Activated CD4-positive, alpha-beta memory T cell treated with anti-CD3 and anti-CD28 coated beads for 36 hours (primary cell): ENCODE results near the gene MRPL17. TPM values are rescaled to one million over a fixed set of nuclear protein-coding genes. Genes with fewer than 3 reads are reported as not detected.

Source experiments
- CTCF ChIA-PET: fragments of 350-600 bp; sonication (Branson Sonifier 250); formaldehyde crosslinking; loops from one replicate; lab custom pipeline; 2021; ENCODE audit warnings: antibody characterized with exemption, inconsistent platforms; lab: Charles Lee
- POLR2A ChIA-PET: fragments of 350-600 bp; sonication (Branson Sonifier 250); formaldehyde crosslinking; loops from one replicate; lab custom pipeline; 2021; ENCODE audit warnings: antibody characterized with exemption; lab: Charles Lee
- DNase-seq: peaks from one replicate; pipeline ENCODE4 v3.0.0-alpha.2; 2020
- H3K27ac Mint-ChIP-seq: one replicate; pipeline ENCODE4 v1.8.0; 2021; ENCODE audit warnings: mixed read lengths
- H3K27me3 Mint-ChIP-seq: one replicate; pipeline ENCODE4 v1.8.0; 2021; ENCODE audit warnings: mixed read lengths
- H3K36me3 Mint-ChIP-seq: one replicate; pipeline ENCODE4 v1.8.0; 2021; ENCODE audit warnings: mixed read lengths
- H3K4me1 Mint-ChIP-seq: one replicate; pipeline ENCODE4 v1.8.0; 2021; ENCODE audit warnings: low read depth, mixed read lengths
- H3K4me3 Mint-ChIP-seq: one replicate; pipeline ENCODE4 v1.8.0; 2021; ENCODE audit warnings: mild to moderate bottlenecking, mixed read lengths
- H3K9me3 Mint-ChIP-seq: one replicate; pipeline ENCODE4 v1.8.0; 2021; ENCODE audit warnings: mixed read lengths
- intact Hi-C: fragments of 100-400 bp; cut with micrococcal nuclease; formaldehyde crosslinking; loops from one replicate; pipeline ENCODE4 v1.15.1; 2023
- total RNA-seq, 2 experiments: library from RNA; stranded (reverse); gene quantifications; one replicate each; pipeline ENCODE4 v1.2.3, GENCODE V29; 2021

The MRPL17 gene
- total RNA-seq, 2 experiments from 2014 or later: 98.5 to 102 TPM

DNA sequence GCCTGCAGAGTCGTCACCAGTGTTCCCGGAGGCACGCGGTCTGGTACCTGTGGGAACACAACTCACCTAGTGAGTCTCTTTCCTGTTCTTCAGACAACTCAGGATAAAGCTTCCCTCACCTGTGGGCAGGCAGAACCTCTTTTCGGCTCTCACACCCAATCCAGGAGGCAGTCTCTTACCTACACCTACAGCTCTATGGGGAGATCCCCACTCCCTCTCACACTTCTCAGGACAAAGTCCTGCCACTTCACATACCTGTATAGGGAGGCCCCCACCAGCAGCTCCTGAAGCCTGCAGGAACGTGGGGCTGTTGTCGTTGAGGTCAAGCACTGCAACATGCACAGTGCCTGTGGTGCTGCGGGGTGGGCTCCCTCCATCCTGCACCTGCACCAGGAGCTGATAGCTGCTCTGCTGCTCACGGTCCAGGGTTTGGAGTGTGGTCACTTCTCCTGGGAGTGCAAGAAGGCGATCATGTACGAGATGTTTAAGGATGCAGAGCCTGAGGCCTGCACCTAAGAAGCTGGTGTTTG is 51.7 kb downstream of the MRPL17 start:
- CTCF ChIA-PET: interaction anchor here (0.8 kb wide), 1 partner anchor 74 kb away, joined by 3 read pairs; no protein-coding TSS in a partner anchor
- no peaks in the 10 kb centered on the region for H3K9me3 Mint-ChIP-seq
- no peaks in the 10 kb centered on the region for H3K27me3 Mint-ChIP-seq
- no peak for DNase-seq
- H3K4me1 Mint-ChIP-seq: peaks cover 19% of the 10 kb centered on the region
- intact Hi-C loops: no loop called here
- POLR2A ChIA-PET: interaction anchor here (1.0 kb wide), 1 partner anchor 10 kb away, joined by 3 read pairs; no protein-coding TSS in a partner anchor
- H3K4me3 Mint-ChIP-seq: no peak overlapping the region
- H3K27ac Mint-ChIP-seq: no peak overlapping the region
- peaks cover 1% of the 10 kb centered on the region for H3K36me3 Mint-ChIP-seq

DNA sequence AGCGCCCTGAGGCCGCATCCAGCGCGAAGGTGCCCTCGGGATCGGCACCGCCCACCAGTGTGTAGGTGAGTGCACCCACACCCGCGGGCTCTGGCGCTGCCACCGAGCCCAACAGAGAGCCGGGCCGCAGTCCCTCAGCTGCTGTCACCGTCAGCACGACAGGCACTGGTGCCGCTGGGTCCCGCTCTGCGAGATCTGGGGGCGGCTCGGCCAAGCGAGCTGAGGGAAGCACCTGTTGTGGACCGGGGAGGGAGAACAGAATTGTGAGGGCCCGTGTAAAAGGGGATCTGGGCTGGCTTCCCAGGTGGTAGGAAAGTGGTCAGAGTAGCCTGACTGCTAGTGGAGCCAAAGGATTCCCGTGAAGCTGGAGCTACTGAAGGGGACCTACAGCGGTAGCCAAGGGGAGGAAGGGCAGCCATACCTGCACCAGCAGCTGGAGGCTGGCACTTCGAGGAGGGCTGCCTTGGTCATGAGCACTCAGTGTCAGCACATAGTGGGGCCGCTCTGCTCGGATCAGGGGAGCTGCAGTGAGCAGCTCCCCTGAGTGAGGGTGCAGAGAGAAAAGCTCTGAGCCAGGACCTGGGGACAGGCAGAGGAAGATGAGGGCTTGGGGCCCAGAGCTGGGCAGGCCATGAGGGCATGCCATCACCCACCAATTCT is 52.4 kb downstream of the MRPL17 start:
- ChIA-PET CTCF (interaction anchor here (0.8 kb wide), 1 partner anchor 74 kb away, joined by 3 read pairs; no protein-coding TSS in a partner anchor), POLR2A (interaction anchor here (1.0 kb wide), 1 partner anchor 10 kb away, joined by 3 read pairs; no protein-coding TSS in a partner anchor)
- Mint-ChIP-seq H3K4me3 (no peak overlapping the region), H3K27me3 (no peaks in the 10 kb centered on the region), H3K4me1 (peaks cover 20% of the 10 kb centered on the region), H3K9me3 (no peaks in the 10 kb centered on the region), H3K27ac (no peak overlapping the region), H3K36me3 (peaks cover 1% of the 10 kb centered on the region)
- no peak for DNase-seq
- intact Hi-C loops: no loop called here

Other genes starting within 250 kb of the MRPL17 start
- under 1 TPM in 1 of 2 experiments, not detected in 1; 0.56 TPM for gene HPX, start 242.4 kb downstream of the MRPL17 start, total RNA-seq
- gene TRIM3, start 209.4 kb downstream of the MRPL17 start, total RNA-seq: 1 to 10 TPM; 6.4 to 8.0 TPM
- 10 to 100 TPM; 35.1 to 37.8 TPM for gene ARFIP2, start 202.0 kb downstream of the MRPL17 start, total RNA-seq
- 10 to 100 TPM; 40.2 to 41.3 TPM for gene TIMM10B, start 201.8 kb downstream of the MRPL17 start, total RNA-seq
- gene DNHD1, start 186.1 kb downstream of the MRPL17 start, total RNA-seq: 10 to 100 TPM; 18.6 to 20.3 TPM
- gene RRP8, start 79.7 kb downstream of the MRPL17 start, total RNA-seq: 10 to 100 TPM; 34.9 to 37.5 TPM
- gene ILK, start 79.6 kb downstream of the MRPL17 start, total RNA-seq: 10 to 100 TPM; 89.2 to 95.8 TPM
- gene TAF10, start 71.1 kb downstream of the MRPL17 start, total RNA-seq: 100 to 1,000 TPM; 158 to 165 TPM
- gene TPP1, start 63.9 kb downstream of the MRPL17 start, total RNA-seq: 10 to 100 TPM; 53.2 to 56.6 TPM
- under 1 TPM; 0.80 to 0.90 TPM for gene DCHS1, start 27.5 kb downstream of the MRPL17 start, total RNA-seq
- gene OR2AG2, start 88.6 kb upstream of the MRPL17 start, total RNA-seq: not detected
- gene OR2AG1, start 99.7 kb upstream of the MRPL17 start, total RNA-seq: not detected
- not detected for gene OR6A2, start 116.3 kb upstream of the MRPL17 start, total RNA-seq
- gene OR10A5, start 162.3 kb upstream of the MRPL17 start, total RNA-seq: not detected
- not detected for gene OR10A2, start 179.7 kb upstream of the MRPL17 start, total RNA-seq
- gene OR10A4, start 193.3 kb upstream of the MRPL17 start, total RNA-seq: not detected
- not detected for gene OR2D2, start 209.2 kb upstream of the MRPL17 start, total RNA-seq
- gene OR2D3, start 237.7 kb upstream of the MRPL17 start, total RNA-seq: not detected
- under 1 TPM; 0.57 to 0.68 TPM for gene ZNF215, start 243.1 kb upstream of the MRPL17 start, total RNA-seq